Measurements from ENCODE around the gene LRRC49.
"Not testable (repeated sequence)": the region's sequence is repeated elsewhere in the genome, so short reads cannot be mapped to it uniquely, and the experiment has no call there.

The LRRC49 gene

DNA sequence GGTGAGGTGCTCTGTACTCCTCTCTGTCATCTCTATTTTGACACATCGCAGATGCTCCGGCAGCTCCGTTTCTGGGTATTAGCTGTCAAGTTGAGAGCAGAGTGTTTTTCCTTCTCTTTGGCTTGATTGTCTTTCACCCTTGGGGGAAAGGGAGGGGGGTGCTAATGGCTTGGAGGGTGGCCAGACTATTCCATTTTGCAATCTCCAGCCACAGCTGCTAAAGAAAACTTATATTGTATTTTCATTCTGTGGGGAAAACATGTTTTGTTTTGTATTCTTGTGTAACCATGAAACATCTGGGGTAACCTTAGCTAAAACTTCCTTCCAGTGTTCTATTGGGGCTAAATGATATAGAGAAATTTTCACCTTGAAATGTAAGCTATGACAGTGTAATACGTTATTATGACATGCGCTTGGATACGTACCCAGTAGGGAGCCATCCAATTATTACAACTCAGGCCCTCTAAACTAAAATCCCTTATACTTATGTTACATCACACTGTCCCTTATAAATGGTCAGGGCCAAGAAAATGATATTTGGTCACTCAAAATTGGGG, 24.6 kb upstream of the LRRC49 start:
- DNase-seq (ENCODE audit: low read depth, low spot score) = no peak

DNA sequence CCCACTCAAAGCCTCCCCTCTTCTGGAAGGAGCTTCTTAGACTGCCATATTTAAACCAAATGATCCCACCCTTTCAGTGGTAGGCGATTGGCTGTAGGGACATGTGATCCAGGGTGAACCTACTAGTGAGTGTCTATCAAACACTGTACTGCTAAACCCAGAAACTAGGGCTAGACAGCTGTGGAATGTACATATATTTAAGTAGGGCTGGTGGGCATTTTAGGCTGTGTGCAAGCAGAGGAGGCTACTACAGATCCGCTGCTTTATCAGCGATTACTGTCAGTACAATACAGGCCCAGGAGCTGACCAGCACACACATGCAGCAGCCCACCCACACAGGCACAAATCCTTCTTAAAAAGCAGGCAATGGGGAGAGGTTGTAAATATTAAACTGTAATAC, 23.3 kb upstream of the LRRC49 start:
- no peak for DNase-seq (ENCODE audit: low read depth, low spot score)

DNA sequence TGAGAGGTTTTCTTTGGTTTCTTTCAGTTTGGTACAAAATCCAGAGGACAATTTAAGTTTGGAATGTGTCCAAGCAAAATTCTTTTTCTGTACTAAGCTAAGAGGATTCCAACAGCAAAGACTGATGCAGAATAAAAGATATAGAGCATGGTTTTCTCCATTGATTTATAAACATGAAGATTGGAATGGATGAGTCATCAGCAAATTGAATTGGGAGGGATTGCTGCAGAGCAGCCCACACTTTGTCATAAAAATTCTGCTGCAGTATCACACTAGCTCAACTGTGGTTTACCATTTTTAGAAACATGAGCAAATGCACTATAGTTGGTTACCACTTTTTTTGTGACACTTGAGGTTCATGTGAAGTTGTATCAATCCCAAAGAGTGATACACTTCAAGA, 22.6 kb upstream of the LRRC49 start:
- DNase-seq (ENCODE audit: low read depth, low spot score) = no peak

DNA sequence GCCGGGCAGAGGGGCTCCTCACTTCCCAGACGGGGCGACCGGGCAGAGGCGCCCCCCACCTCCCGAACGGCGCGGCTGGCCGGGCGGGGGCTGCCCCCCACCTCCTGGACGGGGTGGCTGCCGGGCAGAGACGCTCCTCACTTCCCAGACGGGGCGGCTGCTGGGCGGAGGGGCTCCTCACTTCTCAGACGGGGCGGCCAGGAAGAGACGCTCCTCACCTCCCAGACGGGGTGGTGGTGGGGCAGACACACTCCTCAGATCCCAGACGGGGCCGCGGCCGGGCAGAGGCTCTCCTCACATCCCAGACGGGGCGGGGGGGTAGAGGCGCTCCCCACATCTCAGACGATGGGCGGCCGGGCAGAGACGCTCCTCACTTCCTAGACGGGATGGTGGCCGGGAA, 21.1 kb upstream of the LRRC49 start:
- DNase-seq (ENCODE audit: low read depth, low spot score) = not testable (repeated sequence)

DNA sequence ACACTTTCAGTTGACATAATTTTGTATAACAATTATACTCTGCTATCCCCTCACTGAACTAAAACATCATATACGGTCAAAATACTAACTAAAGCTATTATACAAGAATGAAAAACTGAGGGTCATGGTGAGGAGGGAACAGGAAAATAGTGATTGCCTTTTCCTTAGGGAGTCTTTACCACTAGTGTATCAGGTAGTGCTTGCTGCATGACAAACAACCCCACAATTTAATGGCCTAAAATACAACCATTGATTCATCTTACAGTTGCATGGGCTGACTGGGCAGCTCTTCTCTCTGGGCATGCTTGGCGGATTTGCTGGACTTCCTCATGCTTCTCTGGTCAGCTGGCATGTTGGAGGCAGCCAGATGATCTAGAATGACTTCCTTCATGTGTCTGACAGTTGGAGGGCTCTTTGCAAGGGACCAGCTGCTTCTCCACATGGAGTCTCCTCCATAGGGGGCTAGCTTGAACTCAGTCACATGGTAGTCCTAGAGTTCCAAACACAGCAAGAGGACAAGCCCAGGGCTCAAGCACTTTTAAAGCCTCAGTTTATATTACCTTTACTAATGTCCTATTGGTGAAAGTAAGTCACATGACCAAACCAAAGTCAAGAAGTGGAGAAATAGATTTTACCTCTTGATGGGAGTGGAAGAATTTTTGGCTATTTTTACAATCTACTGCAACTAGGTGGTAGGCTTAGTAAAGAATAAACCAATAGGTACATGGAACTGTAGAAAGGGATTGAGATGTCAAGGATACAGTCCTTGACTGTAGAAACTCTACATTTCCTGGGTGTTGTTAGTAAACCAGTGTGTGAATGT, 19.2 kb upstream of the LRRC49 start:
- DNase-seq (ENCODE audit: low read depth, low spot score) = no peak

DNA sequence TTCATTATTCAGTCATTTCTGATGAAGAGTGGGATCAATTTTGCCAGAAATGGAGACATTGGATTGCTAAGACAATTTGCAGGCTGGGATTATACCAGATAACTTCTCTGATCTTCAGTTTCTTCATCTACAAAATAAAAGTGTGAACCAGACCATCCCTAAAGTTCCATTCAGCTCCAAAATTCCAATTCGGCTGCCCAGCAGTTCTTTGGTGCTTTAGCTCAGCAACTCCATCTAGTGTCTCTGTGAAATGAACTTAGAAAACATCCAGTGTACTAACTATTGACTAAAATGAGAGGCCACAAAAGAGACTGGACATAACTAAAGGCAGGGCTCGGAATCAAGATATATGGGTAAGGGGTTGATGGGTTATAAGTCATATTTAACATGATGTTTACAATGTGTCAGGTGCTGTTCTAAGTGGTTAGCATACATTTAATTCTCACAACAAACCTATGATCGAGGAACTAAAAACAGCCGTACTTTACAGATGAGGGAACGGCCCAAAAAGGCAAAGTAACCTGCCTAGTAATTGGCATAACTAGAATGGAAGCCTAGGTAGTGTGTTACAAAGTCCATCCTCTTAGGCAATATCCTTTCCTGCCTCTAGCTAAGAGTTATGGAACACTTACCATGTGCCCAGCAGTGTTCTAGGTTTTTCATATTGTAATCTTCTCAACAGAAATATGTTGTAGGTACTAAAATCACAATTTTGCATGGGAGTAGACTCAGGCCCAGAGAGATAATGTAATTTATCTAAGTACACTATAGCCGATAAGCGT, 17.4 kb upstream of the LRRC49 start:
- no peak for DNase-seq (ENCODE audit: low read depth, low spot score)

DNA sequence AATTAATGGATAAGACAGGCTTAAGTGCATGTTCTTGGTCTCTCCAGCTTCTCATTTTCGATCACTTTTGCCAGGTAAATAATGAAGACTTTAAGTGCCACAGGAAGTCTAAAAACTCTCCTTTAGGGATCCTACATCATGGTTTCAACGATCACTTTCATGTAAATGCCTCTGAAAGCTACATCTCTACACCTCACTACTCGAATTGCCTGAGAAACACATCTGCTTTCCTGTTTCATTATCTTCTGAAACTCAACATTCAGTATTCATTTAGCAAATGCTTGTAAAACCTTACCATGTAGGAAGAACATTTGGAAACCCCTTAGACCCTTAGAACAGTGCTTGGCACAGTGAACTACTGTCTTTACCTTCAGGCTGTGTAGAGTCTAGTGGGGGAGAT, 16.6 kb upstream of the LRRC49 start:
- DNase-seq (ENCODE audit: low read depth, low spot score) = no peak

DNA sequence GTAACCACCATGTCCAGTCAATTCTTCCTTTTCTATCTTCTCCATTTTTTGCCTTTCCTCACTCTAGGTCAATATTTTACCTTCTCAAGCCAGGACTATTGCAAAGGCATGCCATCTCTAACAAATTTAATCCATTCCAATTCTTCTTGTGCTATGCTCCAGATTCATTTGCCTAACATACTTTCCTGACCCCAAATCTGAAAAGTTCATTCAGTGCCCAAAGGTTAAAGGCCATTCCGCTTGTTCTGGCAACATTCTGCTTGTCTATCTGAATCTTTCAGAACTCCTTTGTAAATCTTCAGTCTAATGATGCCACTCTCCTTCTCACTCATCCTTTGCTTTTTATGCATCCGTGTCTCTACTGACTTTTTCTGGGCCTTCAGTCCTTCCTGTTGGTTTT, 15.9 kb upstream of the LRRC49 start:
- DNase-seq (ENCODE audit: low read depth, low spot score) = no peak

DNA sequence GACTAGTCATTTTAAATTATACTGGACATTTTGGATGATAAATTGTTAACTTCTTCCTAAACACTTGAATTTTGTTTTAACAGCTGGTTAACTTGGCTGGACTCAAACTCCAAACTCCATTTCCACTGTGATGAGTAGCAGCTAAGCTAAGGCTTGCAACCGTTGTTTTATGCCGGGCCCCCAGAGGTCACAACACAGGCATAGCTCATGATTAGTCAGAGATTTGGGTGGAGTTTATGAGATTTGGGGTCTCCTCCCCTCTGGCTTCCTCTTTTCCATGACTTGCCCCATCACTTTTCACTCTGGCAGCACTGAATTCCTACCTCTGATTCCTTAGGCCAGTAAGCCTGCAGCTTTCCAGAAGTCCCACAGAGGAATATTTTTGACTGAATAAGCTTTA, 13.2 kb upstream of the LRRC49 start:
- no peak for DNase-seq (ENCODE audit: low read depth, low spot score)

DNA sequence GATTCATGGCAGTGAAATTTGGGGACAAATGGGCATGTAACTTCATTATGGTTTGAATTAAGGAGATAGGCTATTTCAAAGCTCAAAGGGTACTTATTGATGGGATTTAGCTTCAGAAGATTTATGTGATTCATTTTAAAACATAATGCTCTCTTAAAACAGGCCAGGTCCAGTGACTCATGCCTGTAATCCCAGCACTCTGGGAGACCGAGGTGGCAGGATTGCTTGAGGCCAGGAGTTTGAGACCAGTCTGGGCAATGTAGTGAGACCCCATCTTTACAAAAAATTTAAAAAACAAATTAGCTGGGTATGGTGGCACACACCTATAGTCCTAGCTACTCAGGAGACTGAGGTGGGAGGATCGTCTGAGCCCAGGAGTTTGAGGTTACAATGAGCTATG, 11.8 kb upstream of the LRRC49 start:
- DNase-seq (ENCODE audit: low read depth, low spot score) = no peak

DNA sequence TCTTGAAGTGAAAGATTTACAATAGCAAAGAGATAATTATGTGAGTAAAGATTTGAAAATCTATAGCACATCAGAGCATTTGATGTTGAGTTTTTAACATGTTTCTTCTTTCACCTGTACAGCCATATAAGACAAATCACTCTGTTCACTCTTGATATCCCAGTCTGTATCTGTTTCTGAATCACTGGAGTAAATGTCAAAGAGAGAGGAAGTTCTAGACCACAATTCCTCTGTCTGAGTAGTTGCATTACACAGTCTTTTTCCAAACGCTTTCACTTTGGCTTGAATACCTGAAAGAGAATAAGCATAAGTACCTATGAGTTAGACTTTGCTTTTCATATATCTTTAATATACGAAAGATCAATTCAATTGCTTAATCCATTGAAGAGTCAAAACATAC, 10.3 kb upstream of the LRRC49 start:
- no peak for DNase-seq (ENCODE audit: low read depth, low spot score)

DNA sequence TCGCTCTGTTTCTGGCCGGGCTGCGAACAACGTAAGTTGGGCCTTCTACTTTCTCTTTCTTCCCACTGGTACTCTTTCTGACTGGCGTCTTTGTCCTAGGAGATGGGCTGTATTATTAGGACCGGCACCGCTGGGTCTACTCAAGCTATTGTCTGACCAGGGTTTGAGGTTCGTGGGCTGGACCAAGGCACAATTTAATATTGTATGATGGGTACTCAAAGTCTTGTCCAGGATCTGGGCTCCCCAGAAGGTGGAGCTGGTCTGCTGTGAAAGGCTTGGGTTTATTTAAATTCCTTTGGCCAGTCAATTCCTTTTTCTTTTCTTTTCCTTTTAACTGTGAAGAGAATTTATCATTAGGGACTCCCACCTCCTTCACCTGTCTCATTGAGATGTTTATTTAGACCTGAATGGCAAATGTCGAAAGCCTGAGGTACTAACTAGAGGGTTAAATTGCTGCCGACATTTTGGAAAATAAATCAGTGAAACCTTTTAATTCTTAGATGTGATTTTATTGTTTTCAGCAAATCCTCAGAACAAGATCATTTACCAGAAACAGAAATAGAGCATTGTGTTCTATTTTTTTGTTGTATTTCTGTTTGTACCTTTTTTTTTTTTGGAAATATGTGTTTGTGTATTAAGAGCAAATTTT, 410 bp downstream of the LRRC49 start:
- no peak for DNase-seq (ENCODE audit: low read depth, low spot score)

DNA sequence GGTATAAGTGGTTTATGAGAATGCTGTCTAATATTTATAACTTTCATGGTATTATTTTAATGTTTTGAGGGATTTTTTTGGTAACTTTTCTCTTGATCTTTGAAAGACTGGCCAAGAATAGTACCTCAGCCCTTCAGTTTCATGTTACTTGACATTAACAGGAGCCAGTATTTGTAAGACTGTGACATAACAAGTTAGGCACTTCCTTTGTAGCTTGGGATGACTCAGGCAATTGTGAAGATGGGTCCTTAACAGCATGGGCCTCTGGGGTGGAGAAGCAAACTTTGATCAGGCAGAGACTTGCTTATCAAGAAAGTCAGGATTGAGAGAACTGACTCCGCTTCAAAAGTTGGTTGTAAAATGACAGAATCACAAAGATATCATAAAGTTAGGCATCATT, 9.5 kb downstream of the LRRC49 start:
- DNase-seq (ENCODE audit: low read depth, low spot score) = peak; percentile 32

DNA sequence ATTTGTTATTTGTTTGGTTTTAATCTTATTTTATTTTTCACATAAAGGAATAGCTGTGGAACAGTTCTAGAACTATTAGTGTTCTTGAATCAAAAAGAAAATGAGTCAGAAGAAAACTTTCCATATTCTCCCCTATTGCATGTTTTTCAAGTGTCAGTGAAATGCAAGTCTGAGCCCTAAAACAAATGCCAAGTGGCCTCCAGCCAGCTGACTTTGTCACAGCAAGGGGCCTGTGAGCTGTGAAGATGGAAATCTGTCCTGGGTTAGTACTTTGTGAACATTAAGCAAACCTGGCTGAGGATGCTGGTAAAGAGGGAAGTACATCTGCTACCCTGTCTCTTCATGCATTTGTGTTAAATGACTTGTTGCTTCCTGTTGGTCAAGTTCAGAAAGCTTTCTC, 14.2 kb downstream of the LRRC49 start:
- DNase-seq (ENCODE audit: low read depth, low spot score) = no peak

DNA sequence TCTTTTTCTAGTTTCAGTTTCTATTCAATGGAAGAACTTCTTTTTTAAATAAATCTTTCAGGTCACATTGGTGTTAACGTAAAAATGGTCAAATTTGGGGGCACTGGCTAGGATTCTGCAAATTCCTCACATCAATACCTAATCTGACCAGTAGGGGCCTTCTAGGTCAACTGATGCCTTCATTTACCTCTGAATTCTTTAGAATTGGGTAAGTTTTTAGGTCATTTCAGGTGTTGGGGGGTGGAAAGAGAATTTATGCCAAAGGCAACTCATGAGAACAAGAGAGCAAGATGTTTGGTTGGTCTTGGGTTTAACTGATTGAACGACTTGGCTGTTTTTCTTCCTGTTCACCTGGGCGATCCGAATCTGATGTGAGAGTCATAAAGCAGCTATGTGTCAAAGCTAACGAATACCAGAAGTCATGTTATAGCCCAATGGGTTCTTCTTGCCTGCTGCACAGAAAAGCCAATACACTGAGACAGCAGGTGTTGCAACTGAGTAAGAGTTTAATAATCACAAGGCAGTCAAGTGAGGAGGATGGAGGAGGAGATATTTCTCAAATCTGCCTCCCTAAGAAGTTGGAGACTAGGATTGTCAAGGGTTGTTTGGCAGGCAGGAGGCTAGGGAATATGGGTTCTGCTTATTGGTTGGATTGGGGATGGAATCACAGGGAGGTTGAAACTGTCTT, 15.3 kb downstream of the LRRC49 start:
- DNase-seq (ENCODE audit: low read depth, low spot score) = no peak

DNA sequence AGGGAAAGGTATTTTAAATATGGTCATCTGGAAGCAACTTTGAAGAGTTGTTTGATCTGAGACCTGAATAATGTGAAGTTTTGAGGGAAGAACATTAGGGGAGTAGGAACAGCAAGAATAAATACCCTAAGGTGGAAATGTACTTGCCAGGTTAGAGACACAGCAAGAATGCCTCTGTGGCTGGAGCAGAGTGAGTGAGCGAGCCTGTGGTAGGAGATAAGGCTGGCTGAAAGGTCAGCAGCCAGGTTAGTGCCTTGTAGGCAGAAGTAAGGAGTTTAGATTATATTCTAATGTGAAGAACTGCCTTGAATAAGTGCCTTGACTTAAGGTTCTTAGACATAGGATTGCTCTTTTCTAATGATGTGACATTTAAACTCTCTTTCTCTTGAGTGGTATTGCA, 18.3 kb downstream of the LRRC49 start:
- no peak for DNase-seq (ENCODE audit: low read depth, low spot score)

DNA sequence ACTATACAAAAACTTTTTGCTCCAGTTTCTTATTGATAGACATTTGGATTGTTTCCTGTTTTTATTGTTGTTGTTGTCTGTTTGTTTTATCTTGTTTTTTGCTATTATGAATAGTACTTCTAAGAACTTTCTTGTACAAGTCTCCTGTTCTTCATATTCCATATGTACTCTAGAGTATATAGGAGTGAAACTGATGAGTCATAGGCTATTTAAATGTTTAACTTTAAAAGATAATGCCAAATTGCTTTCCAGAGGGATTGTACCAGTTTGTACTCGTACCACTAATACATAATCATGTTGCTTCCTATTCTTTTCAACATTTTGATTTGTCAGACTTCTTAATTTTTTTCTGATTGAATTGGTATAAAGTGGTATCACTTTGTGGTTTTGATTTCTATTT, 19.6 kb downstream of the LRRC49 start:
- DNase-seq (ENCODE audit: low read depth, low spot score) = no peak

DNA sequence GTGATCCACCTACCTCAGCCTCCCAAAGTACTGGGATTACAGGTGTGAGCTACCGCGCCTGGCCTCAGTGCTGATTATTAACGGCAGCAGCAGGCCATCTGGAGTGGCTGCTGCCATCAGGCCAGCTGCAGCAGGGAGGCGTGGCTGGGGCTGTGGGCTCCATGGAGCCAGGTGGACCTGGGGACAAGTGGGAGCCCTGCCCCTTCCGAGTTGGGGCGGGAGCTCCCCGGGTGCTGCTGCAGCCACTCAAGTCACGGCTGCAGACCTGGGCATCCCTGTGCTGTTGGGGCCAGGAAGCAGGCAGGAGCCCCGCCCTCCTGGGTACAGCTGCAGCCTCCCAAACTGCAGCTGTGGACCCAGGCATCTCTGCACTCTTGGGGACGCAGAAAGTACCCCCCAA, 23.9 kb downstream of the LRRC49 start:
- DNase-seq (ENCODE audit: low read depth, low spot score) = no peak

DNA sequence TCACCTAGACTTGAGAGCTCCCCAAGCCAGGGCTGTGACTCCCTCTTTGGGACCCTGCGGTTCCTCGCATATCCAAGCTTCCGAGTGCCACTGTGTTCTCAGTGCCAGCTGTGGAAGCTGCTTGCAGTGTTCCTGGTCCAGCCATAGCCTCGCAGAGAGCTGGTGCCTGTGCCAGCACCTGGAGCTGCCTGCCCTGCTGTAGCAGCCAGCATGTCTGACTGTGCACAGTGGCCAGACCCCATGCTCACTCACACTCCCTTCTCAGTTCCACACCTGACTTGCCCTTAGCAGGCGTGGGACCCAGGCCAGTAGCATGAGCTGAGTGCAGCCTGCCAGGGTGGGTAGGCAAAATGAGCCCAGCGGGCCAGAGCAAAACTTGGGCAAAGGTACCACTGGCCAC, 25.3 kb downstream of the LRRC49 start:
- DNase-seq (ENCODE audit: low read depth, low spot score) = no peak

DNA sequence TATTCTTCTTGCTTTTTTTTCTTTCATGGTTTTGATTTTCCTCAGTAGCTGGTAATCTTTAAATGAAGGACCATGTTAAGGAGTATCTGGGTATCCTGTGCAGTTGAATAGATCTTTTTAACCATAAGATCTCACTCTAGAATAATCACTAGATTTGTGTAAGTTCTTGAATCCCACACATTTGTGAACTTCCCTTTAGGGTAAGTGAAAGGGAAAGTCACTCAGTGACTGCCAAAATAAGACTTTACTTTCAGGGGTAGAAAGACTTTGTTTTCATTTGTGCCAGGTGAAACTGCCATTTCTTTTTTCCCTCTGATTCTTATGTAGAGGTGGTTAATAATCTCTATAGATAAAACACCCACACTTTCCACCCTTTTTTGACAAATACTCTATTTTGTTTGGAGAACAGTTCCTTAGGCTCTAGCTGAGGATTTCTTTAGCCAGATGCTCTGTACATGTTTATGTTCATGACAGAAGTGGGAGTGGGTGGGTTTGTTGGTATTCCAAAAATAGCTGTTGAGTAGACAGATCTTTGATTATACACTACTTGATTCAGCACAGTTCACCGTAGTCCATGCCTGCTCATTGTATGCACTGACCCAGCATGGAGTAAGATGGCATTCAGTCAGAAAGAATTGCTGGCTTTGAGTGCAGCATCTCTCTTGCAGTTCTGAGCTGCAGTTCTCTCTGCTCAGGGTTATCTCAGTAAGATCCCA, 28.5 kb downstream of the LRRC49 start:
- DNase-seq (ENCODE audit: low read depth, low spot score) = no peak

DNA sequence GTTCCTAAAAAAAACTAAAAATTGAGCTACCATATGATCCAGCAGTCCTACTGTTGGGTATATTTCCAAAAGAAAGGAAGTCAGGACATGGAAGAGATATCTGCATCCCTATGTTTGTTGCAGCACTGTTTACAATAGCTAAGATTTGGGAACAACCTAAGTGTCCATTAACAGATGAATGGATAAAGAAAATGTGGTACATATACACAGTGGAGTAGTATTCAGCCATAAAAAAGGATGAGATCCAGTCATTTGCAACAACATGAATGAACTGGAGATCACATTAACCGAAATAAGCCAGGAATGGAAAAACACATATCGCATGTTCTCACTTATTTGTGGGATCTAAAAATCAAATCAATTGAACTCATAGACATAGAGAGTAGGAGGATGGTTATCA, 29.5 kb downstream of the LRRC49 start:
- DNase-seq (ENCODE audit: low read depth, low spot score) = no peak

All from ELF-1 (cell line).